ENCODE data around the gene ARSA.
"Not testable (repeated sequence)": the region's sequence is repeated elsewhere in the genome, so short reads cannot be mapped to it uniquely, and the experiment has no call there.

DNA sequence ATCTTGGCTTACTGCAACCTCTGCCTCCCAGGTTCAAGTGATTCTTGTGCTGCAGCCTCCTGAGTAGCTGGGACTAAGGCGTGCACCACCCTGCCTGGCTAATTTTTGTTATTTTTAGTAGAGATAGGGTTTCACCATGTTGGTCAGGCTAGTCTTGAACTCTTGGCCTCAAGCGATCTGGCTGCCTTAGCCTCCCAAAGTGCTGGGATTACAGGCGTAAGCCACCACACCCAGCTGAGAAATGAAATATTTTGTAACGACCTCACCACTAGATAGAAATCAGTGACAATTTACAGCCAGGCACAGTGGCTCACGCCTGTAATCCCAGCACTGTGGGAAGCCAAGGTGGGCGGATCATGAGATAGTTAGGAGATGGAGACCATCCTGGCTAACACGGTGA lies 31.8 kb upstream of the ARSA start:
- not testable (repeated sequence) for TF ChIP-seq CTCF, POLR2AphosphoS5 (IDR thresholded peaks at IDR 0.05)

Measured in gastroesophageal sphincter (tissue), 3 donors.